CD14-positive monocyte (primary cell): Measurements from ENCODE around the gene FER1L5. TPM values are rescaled to one million over a fixed set of nuclear protein-coding genes. Genes with fewer than 3 reads are reported as not detected.

Source experiments
- DNase-seq, 3 donors: peaks; one replicate each; pipeline ENCODE4 v3.0.0-alpha.2; 2011 to 2022
- H2AFZ ChIP-seq: 2 replicates; pipeline ENCODE4 v1.6.0; 2012; ENCODE audit warnings: mild to moderate bottlenecking, low read depth, low read length, inconsistent platforms; ENCODE audit not compliant: insufficient read depth, poor library complexity, severe bottlenecking
- H3K27ac ChIP-seq, 2 donors: 1 replicate in 1 of 2; 2 replicates in 1 of 2; pipeline ENCODE4 v1.5.1; 2012 to 2013; ENCODE audit warnings: low read length in 2 of 2, control low read depth in 1 of 2, inconsistent platforms in 1 of 2, low read depth in 1 of 2, mild to moderate bottlenecking in 1 of 2
- H3K27me3 ChIP-seq, 2 donors: one replicate each; pipeline versions ENCODE4 v1.6.0 to v1.6.1; 2011 to 2013; ENCODE audit warnings: low read length in 2 of 2; ENCODE audit not compliant: control insufficient read depth in 2 of 2, insufficient read depth in 2 of 2
- H3K36me3 ChIP-seq, 2 donors: replicated peaks in 1 of 2; 1 replicate in 1 of 2; 2 replicates in 1 of 2; pipeline versions ENCODE4 v1.5.1 to v1.6.1; 2012 to 2013; ENCODE audit warnings: low read length in 2 of 2, control low read depth in 1 of 2, inconsistent platforms in 1 of 2, mild to moderate bottlenecking in 1 of 2; ENCODE audit not compliant: insufficient read depth in 2 of 2, control insufficient read depth in 1 of 2
- H3K4me1 ChIP-seq, 2 donors: 1 replicate in 1 of 2; 2 replicates in 1 of 2; pipeline versions ENCODE4 v1.5.1 to v1.6.1; 2012 to 2013; ENCODE audit warnings: low read length in 2 of 2, control low read depth in 1 of 2, inconsistent platforms in 1 of 2, mild to moderate bottlenecking in 1 of 2, moderate library complexity in 1 of 2; ENCODE audit not compliant: insufficient read depth in 2 of 2, control insufficient read depth in 1 of 2
- H3K4me2 ChIP-seq: replicated peaks from 2 replicates; pipeline ENCODE3; 2012; ENCODE audit warnings: low read length, moderate library complexity, mild to moderate bottlenecking; ENCODE audit not compliant: poor library complexity, severe bottlenecking; ENCODE audit errors: extremely low read depth
- H3K4me3 ChIP-seq, 3 experiments: fragments of 200-600 bp in 1 of 3; sonication (generic) in 1 of 3; replicated peaks in 1 of 3; 1 replicate in 2 of 3; 2 replicates in 1 of 3; pipeline ENCODE4 v1.5.1; 2011 to 2013; ENCODE audit warnings: low read length in 3 of 3, mild to moderate bottlenecking in 3 of 3, control low read depth in 2 of 3, low read depth in 2 of 3, inconsistent platforms in 1 of 3, moderate library complexity in 1 of 3
- H3K79me2 ChIP-seq: 2 replicates; pipeline ENCODE4 v1.6.0; 2012; ENCODE audit warnings: mild to moderate bottlenecking, control low read depth, inconsistent platforms, low read length, moderate library complexity; ENCODE audit not compliant: insufficient read depth
- H3K9ac ChIP-seq: 2 replicates; pipeline ENCODE4 v1.6.0; 2017; ENCODE audit warnings: low read length, mild to moderate bottlenecking; ENCODE audit not compliant: insufficient read depth, poor library complexity, severe bottlenecking
- H3K9me3 ChIP-seq, 2 donors: replicated peaks in 1 of 2; 1 replicate in 1 of 2; 2 replicates in 1 of 2; pipeline versions ENCODE4 v1.5.1 to v1.6.1; 2012 to 2013; ENCODE audit warnings: low read length in 2 of 2, control low read depth in 1 of 2; ENCODE audit not compliant: control insufficient read depth in 1 of 2, insufficient read depth in 1 of 2
- H4K20me1 ChIP-seq: 2 replicates; pipeline ENCODE4 v1.6.0; 2012; ENCODE audit warnings: mild to moderate bottlenecking, low read length, control low read depth, moderate library complexity; ENCODE audit not compliant: insufficient read depth
- H3K27ac Mint-ChIP-seq, 7 donors: one replicate each; pipeline ENCODE4 v1.8.0; 2020; ENCODE audit warnings: mild to moderate bottlenecking in 7 of 7, mixed read lengths in 7 of 7, moderate library complexity in 6 of 7, inconsistent platforms in 2 of 7
- H3K27me3 Mint-ChIP-seq, 3 donors: one replicate each; pipeline ENCODE4 v1.8.0; 2021 to 2022; ENCODE audit warnings: low read depth in 3 of 3, mild to moderate bottlenecking in 3 of 3, mixed read lengths in 3 of 3, moderate library complexity in 3 of 3, inconsistent platforms in 1 of 3
- H3K36me3 Mint-ChIP-seq, 2 donors: one replicate each; pipeline ENCODE4 v1.8.0; 2020; ENCODE audit warnings: mixed read lengths in 2 of 2, inconsistent platforms in 1 of 2, mild to moderate bottlenecking in 1 of 2
- H3K4me1 Mint-ChIP-seq: one replicate; pipeline ENCODE4 v1.8.0; 2020; ENCODE audit warnings: mild to moderate bottlenecking, mixed read lengths
- H3K4me3 Mint-ChIP-seq, 2 donors: one replicate each; pipeline ENCODE4 v1.8.0; 2020; ENCODE audit warnings: mild to moderate bottlenecking in 2 of 2, mixed read lengths in 2 of 2, moderate library complexity in 1 of 2
- H3K9me3 Mint-ChIP-seq, 7 donors: one replicate each; pipeline ENCODE4 v1.8.0; 2020 to 2022; ENCODE audit warnings: mixed read lengths in 7 of 7, mild to moderate bottlenecking in 6 of 7, moderate library complexity in 6 of 7, inconsistent platforms in 2 of 7
- WGBS: methylation state at CpG from one replicate; pipeline ENCODE4 v1.1.5; 2013; ENCODE audit warnings: missing lambda C conversion rate; ENCODE audit not compliant: insufficient coverage; 5-methylcytosine and 5-hydroxymethylcytosine counted together
- intact Hi-C, 2 donors: fragments of 100-400 bp; cut with micrococcal nuclease; formaldehyde crosslinking; loops; one replicate each; pipeline versions ENCODE4 v1.15.0 to v1.15.1; 2023
- polyA plus RNA-seq, 3 donors: library from polyadenylated mRNA; depleted of rRNA in 1 of 3; unstranded in 2 of 3; stranded (reverse) in 1 of 3; fragments of 300-500 nt in 2 of 3; fragments of >200 nt in 1 of 3; fragmentation: Illumina TruSeq in 2 of 3; gene quantifications; 1 replicate in 2 of 3; 2 replicates in 1 of 3; pipeline ENCODE4 v1.2.3, GENCODE V29; 2012 to 2021
- TF ChIP-seq, protein P1 (sequence below): fragments of 200-600 bp; IDR thresholded peaks from one replicate; pipeline ENCODE4 v1.8.0; 2022; ENCODE audit warnings: antibody characterized with exemption, mild to moderate bottlenecking

Gene FER1L5
- polyA plus RNA-seq, 3 donors, result not detected

DNA sequence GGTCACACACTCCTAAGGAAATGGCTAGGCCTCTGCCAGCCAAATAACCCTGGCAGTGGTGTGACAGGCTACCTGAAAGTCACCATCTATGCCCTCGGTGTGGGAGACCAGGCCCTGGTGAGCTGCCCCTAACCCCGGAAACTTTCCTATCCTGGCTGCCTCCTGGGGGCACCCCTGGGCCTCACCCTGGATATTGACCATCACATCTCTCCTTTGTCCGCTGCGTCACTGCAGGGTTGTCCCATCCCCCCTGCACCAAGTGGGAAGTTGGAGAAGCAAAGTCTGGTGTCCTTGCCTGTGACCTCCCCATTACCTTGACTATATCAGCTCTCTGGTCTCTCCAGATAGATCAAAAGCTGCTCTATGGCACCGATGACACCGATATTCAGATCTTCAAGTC is 18.8 kb downstream of the FER1L5 start:
- Histone ChIP-seq H3K36me3 (no peaks in the 10 kb centered on the region), H3K9ac (no peak overlapping the region), H3K4me1 (peaks cover 37 to 41% of the 10 kb centered on the region in 2 donors), H2AFZ (no peak overlapping the region), H4K20me1 (no peaks in the 10 kb centered on the region), H3K4me2 (no peak overlapping the region), H3K79me2 (no peaks in the 10 kb centered on the region), H3K4me3 (no peak overlapping the region), H3K9me3 (no peaks in the 10 kb centered on the region), H3K27me3 (no peaks in the 10 kb centered on the region), H3K27ac (no peak overlapping the region)
- intact Hi-C loops, result loop anchor here in 1 of 2 donors (10.0 kb wide), 1 partner anchor 47 kb away; no protein-coding TSS in a partner anchor
- WGBS, result 93% methylated on average over 2 of the region's 6 CpGs
- H3K27me3 Mint-ChIP-seq, result peaks cover 0 to 5% (median 0%) of the 10 kb centered on the region in 3 donors
- H3K9me3 Mint-ChIP-seq, result peaks cover 0 to 4% (median 1%) of the 10 kb centered on the region in 7 donors
- TF ChIP-seq, protein P1, sequence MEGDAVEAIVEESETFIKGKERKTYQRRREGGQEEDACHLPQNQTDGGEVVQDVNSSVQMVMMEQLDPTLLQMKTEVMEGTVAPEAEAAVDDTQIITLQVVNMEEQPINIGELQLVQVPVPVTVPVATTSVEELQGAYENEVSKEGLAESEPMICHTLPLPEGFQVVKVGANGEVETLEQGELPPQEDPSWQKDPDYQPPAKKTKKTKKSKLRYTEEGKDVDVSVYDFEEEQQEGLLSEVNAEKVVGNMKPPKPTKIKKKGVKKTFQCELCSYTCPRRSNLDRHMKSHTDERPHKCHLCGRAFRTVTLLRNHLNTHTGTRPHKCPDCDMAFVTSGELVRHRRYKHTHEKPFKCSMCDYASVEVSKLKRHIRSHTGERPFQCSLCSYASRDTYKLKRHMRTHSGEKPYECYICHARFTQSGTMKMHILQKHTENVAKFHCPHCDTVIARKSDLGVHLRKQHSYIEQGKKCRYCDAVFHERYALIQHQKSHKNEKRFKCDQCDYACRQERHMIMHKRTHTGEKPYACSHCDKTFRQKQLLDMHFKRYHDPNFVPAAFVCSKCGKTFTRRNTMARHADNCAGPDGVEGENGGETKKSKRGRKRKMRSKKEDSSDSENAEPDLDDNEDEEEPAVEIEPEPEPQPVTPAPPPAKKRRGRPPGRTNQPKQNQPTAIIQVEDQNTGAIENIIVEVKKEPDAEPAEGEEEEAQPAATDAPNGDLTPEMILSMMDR, result no peak
- no peak overlapping the region for H3K27ac Mint-ChIP-seq
- H3K36me3 Mint-ChIP-seq, result no peaks in the 10 kb centered on the region
- peaks cover 37% of the 10 kb centered on the region for H3K4me1 Mint-ChIP-seq
- no peak overlapping the region for H3K4me3 Mint-ChIP-seq
- no peak for DNase-seq

DNA sequence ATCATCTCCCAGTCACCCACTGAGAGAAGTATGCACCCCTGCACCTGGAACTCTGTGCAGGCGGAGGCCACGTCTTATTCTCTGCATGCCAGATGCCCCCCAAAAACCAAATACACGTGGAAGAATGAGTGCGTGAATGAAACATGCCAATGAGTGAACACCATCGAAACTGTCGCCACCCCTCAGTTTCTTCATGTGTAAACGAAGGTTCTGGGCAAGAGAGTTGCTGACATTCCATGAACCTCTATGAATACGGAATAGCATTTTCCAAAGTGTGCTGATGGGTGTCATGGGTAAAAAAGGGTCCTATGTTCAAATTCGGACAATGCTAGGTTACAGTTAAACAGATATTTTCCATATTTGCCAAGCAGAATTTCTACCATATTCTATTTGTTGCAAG is 19.8 kb downstream of the FER1L5 start:
- Histone ChIP-seq H3K4me1 (peaks cover 35 to 39% of the 10 kb centered on the region in 2 donors), H3K36me3 (no peaks in the 10 kb centered on the region), H3K4me3 (no peak overlapping the region), H3K9ac (no peak overlapping the region), H3K4me2 (no peak overlapping the region), H2AFZ (no peak overlapping the region), H3K9me3 (no peaks in the 10 kb centered on the region), H4K20me1 (no peaks in the 10 kb centered on the region), H3K27ac (no peak overlapping the region), H3K27me3 (no peaks in the 10 kb centered on the region), H3K79me2 (no peaks in the 10 kb centered on the region)
- no peak overlapping the region for H3K27ac Mint-ChIP-seq
- no peak overlapping the region for H3K4me3 Mint-ChIP-seq
- 96% methylated on average over 7 of the region's 9 CpGs for WGBS
- intact Hi-C loops, result loop anchor here in 1 of 2 donors (10.0 kb wide), 1 partner anchor 48 kb away; no protein-coding TSS in a partner anchor
- H3K9me3 Mint-ChIP-seq, result peaks cover 0 to 4% (median 1%) of the 10 kb centered on the region in 7 donors
- TF ChIP-seq, protein P1, result no peak
- peaks cover 31% of the 10 kb centered on the region for H3K4me1 Mint-ChIP-seq
- H3K27me3 Mint-ChIP-seq, result peaks cover 0 to 5% (median 0%) of the 10 kb centered on the region in 3 donors
- DNase-seq, result no peak
- H3K36me3 Mint-ChIP-seq, result no peaks in the 10 kb centered on the region
